Tibial artery (tissue), 4 donors: ENCODE results near the gene OR8B8.

ENCODE experiments used
- DNase-seq, 2 donors: peaks; one replicate each; pipeline ENCODE4 v3.0.0-alpha.2; 2019
- H3K27ac ChIP-seq, 2 donors: fragments of 200-600 bp; sonication (generic) in 1 of 2; 1 replicate in 1 of 2; 2 replicates in 1 of 2; pipeline ENCODE4 v1.5.1; 2018 to 2019; ENCODE audit warnings: mild to moderate bottlenecking in 1 of 2
- H3K27me3 ChIP-seq, 2 donors: fragments of 200-600 bp; sonication (generic) in 1 of 2; one replicate each; pipeline versions ENCODE4 v1.5.1 to v1.6.0; 2016 to 2019
- H3K36me3 ChIP-seq, 3 donors: fragments of 200-600 bp; sonication (generic) in 2 of 3; one replicate each; pipeline ENCODE4 v1.5.1; 2016 to 2019; ENCODE audit warnings: mild to moderate bottlenecking in 2 of 3
- H3K4me1 ChIP-seq, 4 donors: fragments of 200-600 bp; sonication (generic) in 2 of 4; 1 replicate in 3 of 4; 2 replicates in 1 of 4; pipeline ENCODE4 v1.5.1; 2016 to 2019
- H3K4me3 ChIP-seq, 2 donors: fragments of 200-600 bp; sonication (generic) in 1 of 2; 1 replicate in 1 of 2; 2 replicates in 1 of 2; pipeline ENCODE4 v1.5.1; 2018 to 2019; ENCODE audit warnings: mild to moderate bottlenecking in 2 of 2
- H3K9me3 ChIP-seq, 3 donors: fragments of 200-600 bp; sonication (generic) in 1 of 3; one replicate each; pipeline ENCODE4 v1.5.1; 2016 to 2019
- CTCF ChIP-seq, 2 experiments: fragments of 200-600 bp in 1 of 2; fragments of 450-650 bp in 1 of 2; IDR thresholded peaks; one replicate each; pipeline ENCODE4 v1.5.1; 2017 to 2019; ENCODE audit warnings: antibody characterized with exemption in 2 of 2, mild to moderate bottlenecking in 1 of 2, moderate library complexity in 1 of 2
- intact Hi-C: fragments of 100-400 bp; cut with DNase I; formaldehyde crosslinking; loops from one replicate; pipeline ENCODE4 v1.15.0; 2023; ENCODE audit warnings: low total_unique reads

The OR8B8 gene

GRCh38 chr11:124441519-124441918 is 4.0 kb downstream of the OR8B8 start:
- Histone ChIP-seq H3K27me3 (no peaks in the 10 kb centered on the region), H3K4me1 (no peaks in the 10 kb centered on the region), H3K9me3 (no peaks in the 10 kb centered on the region), H3K36me3 (no peaks in the 10 kb centered on the region), H3K4me3 (no peak overlapping the region), H3K27ac (no peak overlapping the region)
- intact Hi-C loops = no loop called here
- TF ChIP-seq CTCF (IDR thresholded peaks at IDR 0.05) = no peak
- DNase-seq = no peak

GRCh38 chr11:124441081-124441480 is 4.4 kb downstream of the OR8B8 start:
- no peaks in the 10 kb centered on the region for H3K4me1 ChIP-seq
- intact Hi-C loops = no loop called here
- H3K27ac ChIP-seq = no peak overlapping the region
- no peak overlapping the region for H3K4me3 ChIP-seq
- H3K9me3 ChIP-seq = no peaks in the 10 kb centered on the region
- no peak for DNase-seq
- no peak for TF ChIP-seq CTCF (IDR thresholded peaks at IDR 0.05)
- H3K27me3 ChIP-seq = no peaks in the 10 kb centered on the region
- no peaks in the 10 kb centered on the region for H3K36me3 ChIP-seq

GRCh38 chr11:124440608-124441007 is 4.9 kb downstream of the OR8B8 start:
- no peak overlapping the region for H3K4me3 ChIP-seq
- H3K27ac ChIP-seq = no peak overlapping the region
- H3K4me1 ChIP-seq = no peaks in the 10 kb centered on the region
- TF ChIP-seq CTCF (IDR thresholded peaks at IDR 0.05) = no peak
- no peaks in the 10 kb centered on the region for H3K36me3 ChIP-seq
- no peak for DNase-seq
- H3K9me3 ChIP-seq = no peaks in the 10 kb centered on the region
- intact Hi-C loops = no loop called here
- no peaks in the 10 kb centered on the region for H3K27me3 ChIP-seq

- Histone ChIP-seq H3K9me3 (no peaks in the 10 kb centered on the region), H3K27ac (no peak overlapping the region), H3K36me3 (no peaks in the 10 kb centered on the region), H3K27me3 (no peaks in the 10 kb centered on the region), H3K4me3 (no peak overlapping the region), H3K4me1 (no peaks in the 10 kb centered on the region)
- no peak for TF ChIP-seq CTCF (IDR thresholded peaks at IDR 0.05)
- intact Hi-C loops = no loop called here
- no peak for DNase-seq
Observed at GRCh38 chr11:124434699-124435098, 10.8 kb downstream of the OR8B8 start.

GRCh38 chr11:124429599-124429998 is 15.9 kb downstream of the OR8B8 start:
- DNase-seq = no peak
- H3K4me3 ChIP-seq = no peak overlapping the region
- no peak for TF ChIP-seq CTCF (IDR thresholded peaks at IDR 0.05)
- H3K4me1 ChIP-seq = no peaks in the 10 kb centered on the region
- intact Hi-C loops = no loop called here
- no peaks in the 10 kb centered on the region for H3K36me3 ChIP-seq
- H3K9me3 ChIP-seq = no peaks in the 10 kb centered on the region
- H3K27me3 ChIP-seq = no peaks in the 10 kb centered on the region
- H3K27ac ChIP-seq = no peak overlapping the region

GRCh38 chr11:124424384-124424921 is 21.0 kb downstream of the OR8B8 start, which contains the start of gene OR8B4:
Gene OR8B4, minus strand, starts transcription at chr11:124424871. Its CDS starts 0 bp downstream, at chr11:124424871.
- no peak for TF ChIP-seq CTCF (IDR thresholded peaks at IDR 0.05)
- no peaks in the 10 kb centered on the region for H3K9me3 ChIP-seq
- H3K4me3 ChIP-seq = no peak within 1 kb of the TSS
- no peak for DNase-seq
- intact Hi-C loops = no loop called here
- no peak within 1 kb of the TSS for H3K27ac ChIP-seq
- H3K36me3 ChIP-seq = no peaks in the 10 kb centered on the region
- H3K27me3 ChIP-seq = no peaks in the 10 kb centered on the region
- H3K4me1 ChIP-seq = no peaks in the 10 kb centered on the region
